A673 (cell line): Measurements from ENCODE around the gene GPD1L. TPM values are rescaled to one million over a fixed set of nuclear protein-coding genes. Genes with fewer than 3 reads are reported as not detected.

Experiments
- BruUV-seq: library from RNA; stranded (reverse); fragments of 400-500 nt; replicated peaks from 2 replicates; lab custom pipeline; 2021; lab: Mats Ljungman, UMichigan
- CTCF ChIA-PET: fragments of 300-600 bp; sonication (Branson Sonifier 250); formaldehyde crosslinking; loops from one replicate; lab custom pipeline; 2022; ENCODE audit warnings: antibody characterized with exemption; lab: Charles Lee
- POLR2A ChIA-PET: fragments of 300-600 bp; sonication (Branson Sonifier 250); formaldehyde crosslinking; loops from one replicate; lab custom pipeline; 2022; ENCODE audit warnings: antibody characterized with exemption; ENCODE audit not compliant: low non-redundant PET; lab: Charles Lee
- DNase-seq: peaks from one replicate; pipeline ENCODE4 v3.0.0-alpha.2; 2015; ENCODE audit warnings: low spot score
- H3K27ac ChIP-seq: fragments of 200-600 bp; sonication (generic); 2 replicates; pipeline ENCODE4 v1.5.1; 2016; ENCODE audit warnings: mixed run types, low read depth, mild to moderate bottlenecking, mixed read lengths, antibody characterized with exemption, low read length; ENCODE audit not compliant: poor library complexity, severe bottlenecking
- H3K27me3 ChIP-seq: fragments of 200-600 bp; sonication (generic); replicated peaks from 2 replicates; pipeline ENCODE4 v1.6.1; 2017; ENCODE audit warnings: mixed run types, low read depth, mild to moderate bottlenecking, mixed read lengths, antibody characterized with exemption, low read length; ENCODE audit not compliant: insufficient read depth, poor library complexity
- H3K36me3 ChIP-seq: fragments of 200-600 bp; sonication (generic); 2 replicates; pipeline ENCODE4 v1.6.1; 2016; ENCODE audit warnings: mixed run types, mild to moderate bottlenecking, mixed read lengths, antibody characterized with exemption, low read length; ENCODE audit not compliant: insufficient read depth, poor library complexity, severe bottlenecking
- H3K4me1 ChIP-seq: fragments of 200-600 bp; sonication (generic); 2 replicates; pipeline ENCODE4 v1.6.1; 2017; ENCODE audit warnings: mixed run types, mild to moderate bottlenecking, mixed read lengths, antibody characterized with exemption, low read length; ENCODE audit not compliant: insufficient read depth, poor library complexity, severe bottlenecking
- H3K4me3 ChIP-seq: fragments of 200-600 bp; sonication (generic); 2 replicates; pipeline ENCODE4 v1.5.1; 2016; ENCODE audit warnings: low read depth, mixed run types, mild to moderate bottlenecking, mixed read lengths, low read length; ENCODE audit not compliant: poor library complexity, severe bottlenecking
- H3K9me3 ChIP-seq: fragments of 200-600 bp; sonication (generic); 2 replicates; pipeline ENCODE4 v1.6.1; 2016; ENCODE audit warnings: mixed run types, low read depth, mild to moderate bottlenecking, mixed read lengths, antibody characterized with exemption, low read length; ENCODE audit not compliant: poor library complexity, severe bottlenecking
- CTCF ChIP-seq: fragments of 300-800, 200-600 bp; sonication (generic); conservative IDR thresholded peaks from 2 replicates; pipeline ENCODE4 v1.5.1; 2017; ENCODE audit warnings: low read depth, mild to moderate bottlenecking, antibody characterized with exemption, low read length, moderate library complexity, mixed read lengths
- EZH2 ChIP-seq: fragments of 200-600 bp; sonication (generic); IDR thresholded peaks from 2 replicates; pipeline ENCODE4 v1.6.1; 2017; ENCODE audit warnings: borderline replicate concordance, low read depth, mild to moderate bottlenecking, mixed read lengths, antibody characterized with exemption, low read length; ENCODE audit not compliant: poor library complexity, severe bottlenecking
- intact Hi-C: fragments of 100-400 bp; cut with micrococcal nuclease; formaldehyde crosslinking; loops from one replicate; pipeline ENCODE4 v1.10.0; 2022; ENCODE audit not compliant: unreplicated experiment
- total RNA-seq: library from RNA; stranded (reverse); gene quantifications from 2 replicates; pipeline ENCODE4 v1.2.3, GENCODE V29; 2021

Gene GPD1L
- total RNA-seq, 1 experiment from 2014 or later: 9.9 TPM

GRCh38 chr3:32194653-32195052 is 88.2 kb downstream of the GPD1L start:
- CTCF ChIA-PET: no interaction called here
- no peaks in the 10 kb centered on the region for H3K36me3 ChIP-seq
- H3K9me3 ChIP-seq: no peaks in the 10 kb centered on the region
- H3K4me1 ChIP-seq: no peaks in the 10 kb centered on the region
- no TSS peak for BruUV-seq
- intact Hi-C loops: no loop called here
- no peaks in the 10 kb centered on the region for H3K27me3 ChIP-seq
- no peak overlapping the region for H3K27ac ChIP-seq
- no peak for DNase-seq
- POLR2A ChIA-PET: no interaction called here
- H3K4me3 ChIP-seq: no peak overlapping the region
- TF ChIP-seq CTCF (no peak), EZH2 (no peak)

GRCh38 chr3:32195995-32196540 is 89.6 kb downstream of the GPD1L start:
- TF ChIP-seq EZH2 (no peak), CTCF (no peak)
- ChIA-PET CTCF (no interaction called here), POLR2A (no interaction called here)
- no peak for DNase-seq
- H3K4me3 ChIP-seq: no peak overlapping the region
- no peaks in the 10 kb centered on the region for H3K4me1 ChIP-seq
- no peak overlapping the region for H3K27ac ChIP-seq
- no peaks in the 10 kb centered on the region for H3K36me3 ChIP-seq
- H3K27me3 ChIP-seq: no peaks in the 10 kb centered on the region
- no TSS peak for BruUV-seq
- H3K9me3 ChIP-seq: no peaks in the 10 kb centered on the region
- intact Hi-C loops: no loop called here

- intact Hi-C loops: no loop called here
- H3K4me1 ChIP-seq: no peaks in the 10 kb centered on the region
- H3K27me3 ChIP-seq: no peaks in the 10 kb centered on the region
- TF ChIP-seq CTCF: no peak
- no peaks in the 10 kb centered on the region for H3K36me3 ChIP-seq
- ChIA-PET CTCF (no interaction called here), POLR2A (no interaction called here)
- H3K4me3 ChIP-seq: no peak overlapping the region
- BruUV-seq: no TSS peak
- DNase-seq: no peak
- no peaks in the 10 kb centered on the region for H3K9me3 ChIP-seq
- H3K27ac ChIP-seq: no peak overlapping the region
Measured at GRCh38 chr3:32197991-32198390, 91.6 kb downstream of the GPD1L start.
